GM12878 (cell line): ENCODE results near the gene CMTR2. TPM values are rescaled to one million over a fixed set of nuclear protein-coding genes. Genes with fewer than 3 reads are reported as not detected.

Experiments used
- ATAC-seq: fragments of 200-7000 bp; cut with Tn5 transposase; 3 replicates; pipeline ENCODE4 v1.9.1; 2020; ENCODE audit warnings: mild to moderate bottlenecking, moderate library complexity
- BruUV-seq: library from RNA; stranded (reverse); fragments of 400-500 nt; replicated peaks from 2 replicates; lab custom pipeline; 2021; lab: Mats Ljungman, UMichigan
- CTCF ChIA-PET: fragments of 300-600 bp; sonication (Branson Sonifier 250); formaldehyde crosslinking; extraction: SDS; loops from one replicate; lab custom pipeline; 2021; ENCODE audit warnings: inconsistent platforms; lab: Yijun Ruan, JAX
- POLR2A ChIA-PET: fragments of 350-600 bp; formaldehyde crosslinking; extraction: SDS; loops from one replicate; lab custom pipeline; 2021; ENCODE audit warnings: inconsistent platforms; lab: Charles Lee
- RAD21 ChIA-PET: fragments of 300-600 bp; sonication (Branson Sonifier 250); formaldehyde crosslinking; loops from one replicate; lab custom pipeline; 2023; ENCODE audit warnings: antibody characterized with exemption; ENCODE audit not compliant: unreplicated experiment; lab: Charles Lee
- SMC1A ChIA-PET: fragments of 300-600 bp; sonication (Branson Sonifier 250); formaldehyde crosslinking; loops from one replicate; lab custom pipeline; 2023; ENCODE audit not compliant: unreplicated experiment, uncharacterized antibody; lab: Charles Lee
- DNase-seq: peaks from one replicate; pipeline ENCODE4 v3.0.0-alpha.2; 2011; ENCODE audit warnings: low read depth, low spot score
- FAIRE-seq: peaks from 3 replicates; lab custom pipeline; 2011; peaks lifted over from hg19 to GRCh38; lab: Jason Lieb, UNC
- H2AFZ ChIP-seq: 2 replicates; pipeline ENCODE4 v1.6.0; 2011; ENCODE audit warnings: low read depth, low read length, control low read depth; ENCODE audit not compliant: control insufficient read depth
- H3K27ac ChIP-seq: 2 replicates; pipeline ENCODE4 v1.5.1; 2011; ENCODE audit warnings: control low read depth; ENCODE audit not compliant: control insufficient read depth, insufficient read depth
- H3K27me3 ChIP-seq, 2 experiments: replicated peaks in 1 of 2; 2 replicates each; pipeline versions ENCODE4 v1.6.0 to v1.6.1; 2011; ENCODE audit warnings: low read length in 1 of 2; ENCODE audit not compliant: control insufficient read depth in 2 of 2, insufficient read depth in 2 of 2
- H3K36me3 ChIP-seq, 2 experiments: 2 replicates each; pipeline ENCODE4 v1.5.1; 2011; ENCODE audit warnings: low read length in 1 of 2; ENCODE audit not compliant: control insufficient read depth in 2 of 2, insufficient read depth in 2 of 2
- H3K4me1 ChIP-seq: 2 replicates; pipeline ENCODE4 v1.6.1; 2011; ENCODE audit warnings: mild to moderate bottlenecking, low read length, moderate library complexity, mixed read lengths; ENCODE audit not compliant: control insufficient read depth, insufficient read depth
- H3K4me2 ChIP-seq: 2 replicates; pipeline ENCODE4 v1.6.0; 2011; ENCODE audit warnings: control low read depth; ENCODE audit not compliant: control insufficient read depth, insufficient read depth
- H3K4me3 ChIP-seq: fragments of 200-600 bp; sonication (generic); 2 replicates; pipeline ENCODE4 v1.5.1; 2016
- H3K79me2 ChIP-seq: 2 replicates; pipeline ENCODE4 v1.6.0; 2011; ENCODE audit warnings: low read length; ENCODE audit not compliant: control insufficient read depth, insufficient read depth
- H3K9ac ChIP-seq: 2 replicates; pipeline ENCODE4 v1.8.0; 2011; ENCODE audit warnings: low read length, control low read depth, mixed read lengths; ENCODE audit not compliant: control insufficient read depth, insufficient read depth
- H3K9me3 ChIP-seq: replicated peaks from 3 replicates; pipeline ENCODE4 v1.5.1; 2011; ENCODE audit warnings: mild to moderate bottlenecking, low read length; ENCODE audit not compliant: control insufficient read depth, insufficient read depth
- H4K20me1 ChIP-seq: 2 replicates; pipeline ENCODE4 v1.6.0; 2011; ENCODE audit not compliant: control insufficient read depth, insufficient read depth
- CBX3 ChIP-seq: fragments of 200-600 bp; sonication (generic); IDR thresholded peaks from 2 replicates; pipeline ENCODE4 v1.6.1; 2016; ENCODE audit warnings: low read depth, borderline replicate concordance
- CREM ChIP-seq: IDR thresholded peaks from 2 replicates; pipeline ENCODE4 v1.6.1; 2014; ENCODE audit warnings: antibody characterized with exemption, low read depth
- JUNB ChIP-seq: IDR thresholded peaks from 2 replicates; pipeline ENCODE4 v1.6.1; 2016; ENCODE audit warnings: antibody characterized with exemption, mild to moderate bottlenecking
- NFYA ChIP-seq: IDR thresholded peaks from 2 replicates; pipeline ENCODE4 v1.6.1; 2011; ENCODE audit warnings: low read depth, mild to moderate bottlenecking, low read length, improper control_type of control experiment, borderline replicate concordance
- POLR2AphosphoS2 ChIP-seq: IDR thresholded peaks from 2 replicates; pipeline ENCODE4 v1.6.1; 2011; ENCODE audit warnings: low read depth, mild to moderate bottlenecking, low read length, improper control_type of control experiment, moderate library complexity
- POU2F2 ChIP-seq: IDR thresholded peaks from 3 replicates; pipeline ENCODE4 v1.6.1; 2011; ENCODE audit warnings: low read depth, mild to moderate bottlenecking, low read length, borderline replicate concordance
- STAT1 ChIP-seq: fragments of 450-650 bp; conservative IDR thresholded peaks from 2 replicates; pipeline ENCODE4 v1.6.1; 2014; ENCODE audit warnings: antibody characterized with exemption, mild to moderate bottlenecking
- TCF3 ChIP-seq: IDR thresholded peaks from 2 replicates; pipeline ENCODE4 v1.6.1; 2012; ENCODE audit warnings: low read depth, mild to moderate bottlenecking, low read length, borderline replicate concordance; ENCODE audit not compliant: insufficient read depth
- TCF7 ChIP-seq: IDR thresholded peaks from 2 replicates; pipeline ENCODE4 v1.6.1; 2014; ENCODE audit warnings: antibody characterized with exemption, borderline replicate concordance
- WRNIP1 ChIP-seq: IDR thresholded peaks from 2 replicates; pipeline ENCODE4 v1.6.1; 2011; ENCODE audit warnings: low read depth, low read length, improper control_type of control experiment, borderline replicate concordance
- YBX1 ChIP-seq: fragments of 450-650 bp; IDR thresholded peaks from 2 replicates; pipeline ENCODE4 v1.6.1; 2016; ENCODE audit warnings: antibody characterized with exemption
- WGBS: methylation state at CpG from one replicate; pipeline ENCODE4 v1.1.6; 2016; ENCODE audit warnings: low lambda C conversion rate; ENCODE audit not compliant: insufficient replicate concordance, insufficient coverage; ENCODE audit errors: missing lambda C conversion rate; 5-methylcytosine and 5-hydroxymethylcytosine counted together
- in situ Hi-C: fragments of 300-500 bp; cut with MboI; formaldehyde crosslinking; loops from 9 replicates; pipeline ENCODE4 v1.14.3; 2018; ENCODE audit warnings: mixed read lengths
- intact Hi-C: fragments of 100-400 bp; cut with micrococcal nuclease; formaldehyde crosslinking; loops from one replicate; pipeline ENCODE4 v1.14.2; 2022; ENCODE audit not compliant: unreplicated experiment
- polyA plus RNA-seq, 11 experiments: library from polyadenylated mRNA; depleted of rRNA in 4 of 11; unstranded in 6 of 11; stranded (reverse) in 5 of 11; fragments of >200 nt; fragmentation: Nextera tagmentation in 4 of 11; fragmentation: Illumina TruSeq in 1 of 11; extraction: Ambion mirVana in 4 of 11; extraction: Trizol in 1 of 11; gene quantifications; 1 replicate in 1 of 11; 2 replicates in 10 of 11; pipeline versions ENCODE4 v1.2.1 to v1.2.3, GENCODE V29; 2011 to 2016; ENCODE audit warnings: inconsistent platforms in 2 of 11, missing spikeins in 2 of 11, low read depth in 1 of 11
- total RNA-seq, 4 experiments: library from RNA; depleted of rRNA in 3 of 4; stranded (reverse); fragments of >200 nt in 3 of 4; fragmentation: Illumina TruSeq in 1 of 4; extraction: Trizol in 1 of 4; gene quantifications; 2 replicates each; pipeline versions ENCODE4 v1.2.1 to v1.2.3, GENCODE V29; 2013 to 2021
- TF ChIP-seq, protein P1 (sequence below): IDR thresholded peaks from 2 replicates; pipeline ENCODE4 v1.6.1; 2012; ENCODE audit warnings: low read length, inconsistent platforms
- TF ChIP-seq, protein P2 (sequence below): fragments of 450-650 bp; IDR thresholded peaks from 2 replicates; pipeline ENCODE4 v1.6.1; 2017; ENCODE audit warnings: mild to moderate bottlenecking, moderate library complexity
- TF ChIP-seq, protein P3 (sequence below): fragments of 450-650 bp; IDR thresholded peaks from 2 replicates; pipeline ENCODE4 v1.6.1; 2017; ENCODE audit warnings: mild to moderate bottlenecking, low read depth, inconsistent platforms; ENCODE audit not compliant: poor library complexity, severe bottlenecking
- TF ChIP-seq, protein P4 (sequence below): fragments of 450-650 bp; IDR thresholded peaks from 2 replicates; pipeline ENCODE4 v1.6.1; 2017; ENCODE audit warnings: antibody characterized with exemption, mild to moderate bottlenecking, moderate library complexity

The CMTR2 gene
- total and polyA plus RNA-seq, 10 of the 15 experiments (the other 5 are each of a cell fraction or from before 2014, with no cell fraction given): 6.5 to 37.0 (median 20.9) TPM

DNA sequence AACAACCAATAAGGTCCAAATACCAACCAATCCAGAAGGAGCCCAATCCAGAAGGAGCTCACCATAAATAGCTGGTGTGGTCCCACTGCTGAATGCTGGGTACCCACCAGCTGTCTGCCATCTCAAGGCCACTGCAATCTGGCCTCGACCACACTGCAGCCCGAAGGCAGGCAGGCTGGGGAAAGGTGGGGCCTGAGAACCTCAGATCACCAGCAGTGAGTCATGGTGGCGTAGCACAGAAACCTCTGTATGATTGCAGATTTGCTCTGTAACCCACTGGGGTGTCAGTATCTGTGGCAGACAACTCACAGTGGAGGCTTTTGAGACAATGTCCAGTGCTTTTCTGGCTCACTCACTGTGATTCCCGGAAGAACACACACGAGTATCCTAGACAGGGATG lies 14.7 kb upstream of the CMTR2 start:
- no peak overlapping the region for H3K4me3 ChIP-seq
- H3K36me3 ChIP-seq: no peaks in the 10 kb centered on the region
- H3K9ac ChIP-seq: no peak overlapping the region
- FAIRE-seq (no peak), DNase-seq (no peak), ATAC-seq (no peak)
- ChIA-PET RAD21 (no interaction called here), POLR2A (no interaction called here), SMC1A (no interaction called here), CTCF (interaction anchor here (2.1 kb wide), 1 partner anchor 7 kb away, joined by 10 read pairs; no protein-coding TSS in a partner anchor)
- no peak overlapping the region for H3K27ac ChIP-seq
- intact Hi-C loops: no loop called here
- in situ Hi-C loops: no loop called here
- H3K27me3 ChIP-seq: no peaks in the 10 kb centered on the region; a peak in 1 of 4 replicates
- BruUV-seq: no TSS peak
- WGBS: 28% methylated on average over 5 of the region's 5 CpGs
- no peak overlapping the region for H3K4me2 ChIP-seq
- no peak overlapping the region for H2AFZ ChIP-seq
- H4K20me1 ChIP-seq: no peaks in the 10 kb centered on the region
- H3K9me3 ChIP-seq: no peaks in the 10 kb centered on the region
- no peaks in the 10 kb centered on the region for H3K4me1 ChIP-seq
- no peaks in the 10 kb centered on the region for H3K79me2 ChIP-seq
- no peak for TF ChIP-seq YBX1
- no peak for TF ChIP-seq JUNB
- TF ChIP-seq, protein P1, sequence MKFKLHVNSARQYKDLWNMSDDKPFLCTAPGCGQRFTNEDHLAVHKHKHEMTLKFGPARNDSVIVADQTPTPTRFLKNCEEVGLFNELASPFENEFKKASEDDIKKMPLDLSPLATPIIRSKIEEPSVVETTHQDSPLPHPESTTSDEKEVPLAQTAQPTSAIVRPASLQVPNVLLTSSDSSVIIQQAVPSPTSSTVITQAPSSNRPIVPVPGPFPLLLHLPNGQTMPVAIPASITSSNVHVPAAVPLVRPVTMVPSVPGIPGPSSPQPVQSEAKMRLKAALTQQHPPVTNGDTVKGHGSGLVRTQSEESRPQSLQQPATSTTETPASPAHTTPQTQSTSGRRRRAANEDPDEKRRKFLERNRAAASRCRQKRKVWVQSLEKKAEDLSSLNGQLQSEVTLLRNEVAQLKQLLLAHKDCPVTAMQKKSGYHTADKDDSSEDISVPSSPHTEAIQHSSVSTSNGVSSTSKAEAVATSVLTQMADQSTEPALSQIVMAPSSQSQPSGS: no peak
- TF ChIP-seq, protein P2, sequence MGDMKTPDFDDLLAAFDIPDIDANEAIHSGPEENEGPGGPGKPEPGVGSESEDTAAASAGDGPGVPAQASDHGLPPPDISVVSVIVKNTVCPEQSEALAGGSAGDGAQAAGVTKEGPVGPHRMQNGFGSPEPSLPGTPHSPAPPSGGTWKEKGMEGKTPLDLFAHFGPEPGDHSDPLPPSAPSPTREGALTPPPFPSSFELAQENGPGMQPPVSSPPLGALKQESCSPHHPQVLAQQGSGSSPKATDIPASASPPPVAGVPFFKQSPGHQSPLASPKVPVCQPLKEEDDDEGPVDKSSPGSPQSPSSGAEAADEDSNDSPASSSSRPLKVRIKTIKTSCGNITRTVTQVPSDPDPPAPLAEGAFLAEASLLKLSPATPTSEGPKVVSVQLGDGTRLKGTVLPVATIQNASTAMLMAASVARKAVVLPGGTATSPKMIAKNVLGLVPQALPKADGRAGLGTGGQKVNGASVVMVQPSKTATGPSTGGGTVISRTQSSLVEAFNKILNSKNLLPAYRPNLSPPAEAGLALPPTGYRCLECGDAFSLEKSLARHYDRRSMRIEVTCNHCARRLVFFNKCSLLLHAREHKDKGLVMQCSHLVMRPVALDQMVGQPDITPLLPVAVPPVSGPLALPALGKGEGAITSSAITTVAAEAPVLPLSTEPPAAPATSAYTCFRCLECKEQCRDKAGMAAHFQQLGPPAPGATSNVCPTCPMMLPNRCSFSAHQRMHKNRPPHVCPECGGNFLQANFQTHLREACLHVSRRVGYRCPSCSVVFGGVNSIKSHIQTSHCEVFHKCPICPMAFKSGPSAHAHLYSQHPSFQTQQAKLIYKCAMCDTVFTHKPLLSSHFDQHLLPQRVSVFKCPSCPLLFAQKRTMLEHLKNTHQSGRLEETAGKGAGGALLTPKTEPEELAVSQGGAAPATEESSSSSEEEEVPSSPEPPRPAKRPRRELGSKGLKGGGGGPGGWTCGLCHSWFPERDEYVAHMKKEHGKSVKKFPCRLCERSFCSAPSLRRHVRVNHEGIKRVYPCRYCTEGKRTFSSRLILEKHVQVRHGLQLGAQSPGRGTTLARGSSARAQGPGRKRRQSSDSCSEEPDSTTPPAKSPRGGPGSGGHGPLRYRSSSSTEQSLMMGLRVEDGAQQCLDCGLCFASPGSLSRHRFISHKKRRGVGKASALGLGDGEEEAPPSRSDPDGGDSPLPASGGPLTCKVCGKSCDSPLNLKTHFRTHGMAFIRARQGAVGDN: no peak
- TF ChIP-seq, protein P3, sequence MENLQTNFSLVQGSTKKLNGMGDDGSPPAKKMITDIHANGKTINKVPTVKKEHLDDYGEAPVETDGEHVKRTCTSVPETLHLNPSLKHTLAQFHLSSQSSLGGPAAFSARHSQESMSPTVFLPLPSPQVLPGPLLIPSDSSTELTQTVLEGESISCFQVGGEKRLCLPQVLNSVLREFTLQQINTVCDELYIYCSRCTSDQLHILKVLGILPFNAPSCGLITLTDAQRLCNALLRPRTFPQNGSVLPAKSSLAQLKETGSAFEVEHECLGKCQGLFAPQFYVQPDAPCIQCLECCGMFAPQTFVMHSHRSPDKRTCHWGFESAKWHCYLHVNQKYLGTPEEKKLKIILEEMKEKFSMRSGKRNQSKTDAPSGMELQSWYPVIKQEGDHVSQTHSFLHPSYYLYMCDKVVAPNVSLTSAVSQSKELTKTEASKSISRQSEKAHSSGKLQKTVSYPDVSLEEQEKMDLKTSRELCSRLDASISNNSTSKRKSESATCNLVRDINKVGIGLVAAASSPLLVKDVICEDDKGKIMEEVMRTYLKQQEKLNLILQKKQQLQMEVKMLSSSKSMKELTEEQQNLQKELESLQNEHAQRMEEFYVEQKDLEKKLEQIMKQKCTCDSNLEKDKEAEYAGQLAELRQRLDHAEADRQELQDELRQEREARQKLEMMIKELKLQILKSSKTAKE: no peak
- no peak for TF ChIP-seq POU2F2
- no peak for TF ChIP-seq STAT1
- TF ChIP-seq WRNIP1: no peak
- no peak for TF ChIP-seq POLR2AphosphoS2
- TF ChIP-seq TCF3: no peak
- no peak for TF ChIP-seq CBX3
- TF ChIP-seq, protein P4, sequence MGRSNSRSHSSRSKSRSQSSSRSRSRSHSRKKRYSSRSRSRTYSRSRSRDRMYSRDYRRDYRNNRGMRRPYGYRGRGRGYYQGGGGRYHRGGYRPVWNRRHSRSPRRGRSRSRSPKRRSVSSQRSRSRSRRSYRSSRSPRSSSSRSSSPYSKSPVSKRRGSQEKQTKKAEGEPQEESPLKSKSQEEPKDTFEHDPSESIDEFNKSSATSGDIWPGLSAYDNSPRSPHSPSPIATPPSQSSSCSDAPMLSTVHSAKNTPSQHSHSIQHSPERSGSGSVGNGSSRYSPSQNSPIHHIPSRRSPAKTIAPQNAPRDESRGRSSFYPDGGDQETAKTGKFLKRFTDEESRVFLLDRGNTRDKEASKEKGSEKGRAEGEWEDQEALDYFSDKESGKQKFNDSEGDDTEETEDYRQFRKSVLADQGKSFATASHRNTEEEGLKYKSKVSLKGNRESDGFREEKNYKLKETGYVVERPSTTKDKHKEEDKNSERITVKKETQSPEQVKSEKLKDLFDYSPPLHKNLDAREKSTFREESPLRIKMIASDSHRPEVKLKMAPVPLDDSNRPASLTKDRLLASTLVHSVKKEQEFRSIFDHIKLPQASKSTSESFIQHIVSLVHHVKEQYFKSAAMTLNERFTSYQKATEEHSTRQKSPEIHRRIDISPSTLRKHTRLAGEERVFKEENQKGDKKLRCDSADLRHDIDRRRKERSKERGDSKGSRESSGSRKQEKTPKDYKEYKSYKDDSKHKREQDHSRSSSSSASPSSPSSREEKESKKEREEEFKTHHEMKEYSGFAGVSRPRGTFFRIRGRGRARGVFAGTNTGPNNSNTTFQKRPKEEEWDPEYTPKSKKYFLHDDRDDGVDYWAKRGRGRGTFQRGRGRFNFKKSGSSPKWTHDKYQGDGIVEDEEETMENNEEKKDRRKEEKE: no peak
- TF ChIP-seq TCF7: no peak
- no peak for TF ChIP-seq NFYA
- no peak for TF ChIP-seq CREM
